Measurements from ENCODE around the gene ZNF496.

ZNF496 gene

DNA sequence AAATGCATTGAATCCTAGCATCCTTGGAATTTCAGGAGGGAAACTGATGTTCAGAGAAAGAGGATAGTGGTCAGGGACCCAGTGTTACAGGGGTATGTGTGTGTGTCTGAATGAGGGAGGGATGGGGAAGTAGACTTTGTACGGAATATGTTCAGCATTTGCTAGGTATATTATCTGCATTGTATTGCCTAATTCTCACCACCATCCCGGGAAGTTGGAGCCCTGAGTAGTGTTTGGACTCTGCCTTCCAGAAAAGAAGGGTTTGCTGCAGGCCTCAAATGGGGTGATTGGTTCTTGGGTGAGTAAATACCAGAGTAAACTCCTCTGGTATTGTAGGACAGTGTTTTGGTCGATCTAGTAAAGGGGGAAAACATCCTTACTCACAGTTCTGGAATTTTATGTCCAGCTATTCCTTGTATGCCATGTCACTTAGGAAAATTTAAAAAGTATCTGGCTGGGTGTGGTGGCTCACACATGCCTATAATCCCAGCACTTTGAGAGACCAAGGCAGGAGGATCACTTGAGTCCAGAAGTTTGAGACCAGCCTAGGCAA lies 7.1 kb upstream of the ZNF496 start:
- no peak for DNase-seq (ENCODE audit: low read depth)
- no peak overlapping the region for H3K4me3 ChIP-seq (ENCODE audit: low read depth, low read length)
- TF ChIP-seq, protein P1, sequence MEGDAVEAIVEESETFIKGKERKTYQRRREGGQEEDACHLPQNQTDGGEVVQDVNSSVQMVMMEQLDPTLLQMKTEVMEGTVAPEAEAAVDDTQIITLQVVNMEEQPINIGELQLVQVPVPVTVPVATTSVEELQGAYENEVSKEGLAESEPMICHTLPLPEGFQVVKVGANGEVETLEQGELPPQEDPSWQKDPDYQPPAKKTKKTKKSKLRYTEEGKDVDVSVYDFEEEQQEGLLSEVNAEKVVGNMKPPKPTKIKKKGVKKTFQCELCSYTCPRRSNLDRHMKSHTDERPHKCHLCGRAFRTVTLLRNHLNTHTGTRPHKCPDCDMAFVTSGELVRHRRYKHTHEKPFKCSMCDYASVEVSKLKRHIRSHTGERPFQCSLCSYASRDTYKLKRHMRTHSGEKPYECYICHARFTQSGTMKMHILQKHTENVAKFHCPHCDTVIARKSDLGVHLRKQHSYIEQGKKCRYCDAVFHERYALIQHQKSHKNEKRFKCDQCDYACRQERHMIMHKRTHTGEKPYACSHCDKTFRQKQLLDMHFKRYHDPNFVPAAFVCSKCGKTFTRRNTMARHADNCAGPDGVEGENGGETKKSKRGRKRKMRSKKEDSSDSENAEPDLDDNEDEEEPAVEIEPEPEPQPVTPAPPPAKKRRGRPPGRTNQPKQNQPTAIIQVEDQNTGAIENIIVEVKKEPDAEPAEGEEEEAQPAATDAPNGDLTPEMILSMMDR (conservative IDR thresholded peaks at IDR 0.05; ENCODE audit: low read depth, low read length) = no peak

GRCh38 chr1:247337961-247338360 lies 6.3 kb upstream of the ZNF496 start:
- TF ChIP-seq, protein P1 (conservative IDR thresholded peaks at IDR 0.05; ENCODE audit: low read depth, low read length) = no peak
- no peak for DNase-seq (ENCODE audit: low read depth)
- H3K4me3 ChIP-seq (ENCODE audit: low read depth, low read length) = no peak overlapping the region

GRCh38 chr1:247337250-247337746 lies 5.6 kb upstream of the ZNF496 start:
- TF ChIP-seq, protein P1 (conservative IDR thresholded peaks at IDR 0.05; ENCODE audit: low read depth, low read length) = no peak
- H3K4me3 ChIP-seq (ENCODE audit: low read depth, low read length) = no peak overlapping the region
- DNase-seq (ENCODE audit: low read depth) = no peak

DNA sequence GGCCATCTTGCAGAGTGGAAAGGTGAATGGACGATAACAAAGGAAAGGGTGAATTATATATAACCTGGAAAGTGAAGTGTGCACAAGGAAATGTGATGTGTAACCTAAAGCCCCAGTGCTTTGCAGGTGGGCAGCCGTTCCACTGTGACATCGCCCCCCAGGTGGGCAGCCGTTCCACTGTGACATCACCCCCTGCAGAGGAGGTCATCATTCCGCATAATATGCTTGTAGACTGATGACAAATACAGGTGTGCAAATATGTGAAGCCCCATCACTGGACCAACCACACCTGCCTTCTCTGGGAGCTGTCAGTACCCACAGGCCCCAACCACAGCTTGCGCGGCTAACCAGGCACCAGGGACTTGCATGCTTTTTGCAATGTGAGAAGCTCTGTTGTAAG lies 4.7 kb upstream of the ZNF496 start:
- no peak overlapping the region for H3K4me3 ChIP-seq (ENCODE audit: low read depth, low read length)
- no peak for DNase-seq (ENCODE audit: low read depth)
- TF ChIP-seq, protein P1 (conservative IDR thresholded peaks at IDR 0.05; ENCODE audit: low read depth, low read length) = no peak

DNA sequence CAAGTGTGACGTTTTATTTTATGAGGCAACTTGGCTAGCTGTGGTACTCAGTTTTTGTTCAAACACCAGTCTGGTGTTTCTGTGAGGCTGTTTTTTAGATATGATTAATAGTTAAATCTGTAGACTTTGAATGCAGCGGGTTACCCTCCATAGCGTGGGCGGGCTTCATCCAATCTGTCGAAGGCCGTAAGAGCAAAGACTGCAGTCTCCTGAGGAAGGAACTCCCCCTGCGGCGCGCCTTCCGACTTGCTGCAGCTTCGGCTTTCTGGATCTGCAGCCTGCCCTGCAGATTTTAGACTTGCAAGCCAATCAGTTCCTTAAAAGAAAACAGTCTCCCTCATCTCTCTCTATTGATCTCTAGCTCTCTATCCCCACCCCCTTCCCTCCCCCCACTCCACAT lies 4.2 kb upstream of the ZNF496 start:
- DNase-seq (ENCODE audit: low read depth) = peak; percentile 54

DNA sequence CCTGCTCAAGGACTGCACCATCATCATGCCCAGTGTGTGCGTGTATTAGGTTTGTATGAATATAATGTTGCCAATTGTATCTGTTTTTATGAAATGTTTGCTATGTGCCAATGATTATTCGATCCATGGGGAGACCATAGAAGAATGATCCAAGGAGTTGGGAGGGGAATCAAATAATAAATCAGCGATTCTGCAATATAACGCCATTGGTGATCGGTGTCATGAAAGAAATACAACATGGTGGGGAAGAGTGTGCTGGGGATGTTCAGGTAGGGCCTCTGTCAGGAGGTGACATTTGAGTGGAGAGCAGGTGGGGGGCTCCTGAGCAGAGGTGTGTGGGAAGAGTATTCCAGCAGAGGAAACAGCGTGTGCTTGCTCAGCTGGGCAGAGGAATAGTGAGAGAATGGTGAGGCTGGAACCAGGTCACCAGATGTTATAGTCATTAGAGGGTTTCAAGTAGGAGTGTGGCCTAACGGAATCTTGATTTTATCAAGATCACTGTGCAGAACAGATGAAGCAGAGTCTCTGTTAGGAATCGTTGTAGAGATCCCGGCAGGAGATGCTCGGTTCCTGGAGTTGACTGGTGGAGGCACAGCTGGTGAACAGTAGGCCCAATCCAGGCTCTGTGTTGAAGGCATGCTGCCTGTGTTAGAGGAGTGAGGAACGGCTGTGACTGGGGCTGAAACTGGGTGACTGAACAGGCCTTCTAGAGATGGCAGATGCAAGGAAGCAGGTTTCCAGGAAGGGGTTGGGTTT lies 2.9 kb upstream of the ZNF496 start:
- DNase-seq (ENCODE audit: low read depth) = no peak
- TF ChIP-seq, protein P1 (conservative IDR thresholded peaks at IDR 0.05; ENCODE audit: low read depth, low read length) = no peak
- H3K4me3 ChIP-seq (ENCODE audit: low read depth, low read length) = no peak overlapping the region

More for the DNA sequence above, 4.2 kb upstream of the ZNF496 start:
- H3K4me3 ChIP-seq (ENCODE audit: low read depth, low read length) = no peak overlapping the region
- TF ChIP-seq, protein P1 (conservative IDR thresholded peaks at IDR 0.05; ENCODE audit: low read depth, low read length) = peak; percentile 16
